GM21529 (cell line): ENCODE results near the gene SLC6A8.
"Not testable (repeated sequence)": the region's sequence is repeated elsewhere in the genome, so short reads cannot be mapped to it uniquely, and the experiment has no call there.

Experiments used
- ATAC-seq: cut with Tn5 transposase; IDR thresholded peaks from one replicate; pipeline ENCODE4 v1.9.1; 2021; ENCODE audit not compliant: unreplicated experiment

The SLC6A8 gene

DNA sequence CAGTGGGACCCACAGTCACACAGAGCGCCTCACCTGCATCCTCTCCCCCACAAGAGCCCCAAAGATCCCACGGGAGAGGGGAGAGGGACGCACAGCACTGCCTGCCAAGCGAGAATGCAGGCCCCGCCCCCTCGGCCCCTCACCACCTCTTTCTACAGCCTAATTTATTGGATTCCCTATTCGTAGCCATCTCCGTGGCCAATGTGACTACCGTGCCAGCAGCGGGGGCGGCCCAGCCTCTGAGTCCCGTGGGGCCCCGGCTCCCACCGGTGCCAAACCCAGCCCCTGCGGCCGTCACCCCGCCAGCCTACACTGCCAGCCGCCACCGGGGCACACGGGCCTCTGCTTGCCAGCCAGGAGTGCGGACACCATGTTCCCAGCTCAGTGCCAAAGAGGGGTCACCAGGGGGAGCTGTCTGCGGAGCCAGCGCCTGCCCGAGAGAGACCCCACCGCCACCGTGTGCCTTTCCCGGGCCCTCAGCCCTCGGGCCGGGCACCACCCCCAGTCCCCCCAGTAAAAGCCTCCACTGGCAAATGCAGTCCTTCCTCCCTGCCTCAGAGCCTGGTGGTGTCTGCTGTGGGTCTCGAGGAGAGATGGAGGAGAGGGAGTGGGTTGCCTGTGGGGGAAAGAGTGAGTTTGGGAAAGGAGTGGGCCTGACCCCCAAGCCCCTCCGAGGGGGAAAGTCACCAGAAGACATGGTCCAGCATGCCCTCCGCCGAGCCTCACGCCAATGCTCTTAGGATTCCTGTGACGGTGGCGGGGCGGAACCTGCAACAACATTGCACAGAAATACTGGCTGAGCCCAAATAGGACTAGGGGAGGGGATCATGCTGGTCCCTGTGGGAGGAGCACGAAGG, 56.7 kb downstream of the SLC6A8 start:
- no peak for ATAC-seq

DNA sequence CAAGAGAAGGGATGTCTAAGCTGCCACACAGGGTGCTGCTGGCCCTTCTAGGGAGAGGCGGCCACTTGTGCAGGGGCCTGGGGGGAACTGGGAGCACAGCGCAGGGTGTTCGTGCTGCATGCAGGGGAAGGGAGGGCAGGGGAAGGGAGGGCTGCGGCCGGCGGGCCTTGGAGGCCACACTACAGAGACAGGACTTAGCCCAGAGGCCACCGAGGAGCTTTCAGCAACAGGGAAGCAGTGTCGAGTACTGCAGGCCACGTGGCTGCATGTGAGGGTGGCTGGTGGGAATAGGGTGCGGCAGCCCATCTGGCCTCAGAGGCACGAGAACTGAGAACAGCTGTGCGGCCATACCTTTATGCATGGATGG, 57.3 kb downstream of the SLC6A8 start:
- not testable (repeated sequence) for ATAC-seq
